Daoy (cell line): ENCODE data around the gene STK11. TPM values are rescaled to one million over a fixed set of nuclear protein-coding genes. Genes with fewer than 3 reads are reported as not detected.
A peak's percentile ranks its signal among the peaks of the same experiment; 100 is the strongest.
"Not testable (repeated sequence)": the region's sequence is repeated elsewhere in the genome, so short reads cannot be mapped to it uniquely, and the experiment has no call there.

Experiments used
- DNase-seq: peaks from one replicate; pipeline ENCODE4 v3.0.0-alpha.2; 2015; ENCODE audit warnings: low read depth
- total RNA-seq: library from RNA; depleted of rRNA; stranded (reverse); fragments of >200 nt; shearing (Covaris generic); gene quantifications from 2 replicates; pipeline ENCODE4 v1.2.3, GENCODE V29; 2014

STK11 gene
- total RNA-seq, 1 experiment from 2014 or later, result 83.5 TPM

GRCh38 chr19:1169411-1169791 is 36.2 kb upstream of the STK11 start:
- no peak for DNase-seq

GRCh38 chr19:1169921-1170885 is 35.4 kb upstream of the STK11 start:
- peak; percentile 90 for DNase-seq

DNA sequence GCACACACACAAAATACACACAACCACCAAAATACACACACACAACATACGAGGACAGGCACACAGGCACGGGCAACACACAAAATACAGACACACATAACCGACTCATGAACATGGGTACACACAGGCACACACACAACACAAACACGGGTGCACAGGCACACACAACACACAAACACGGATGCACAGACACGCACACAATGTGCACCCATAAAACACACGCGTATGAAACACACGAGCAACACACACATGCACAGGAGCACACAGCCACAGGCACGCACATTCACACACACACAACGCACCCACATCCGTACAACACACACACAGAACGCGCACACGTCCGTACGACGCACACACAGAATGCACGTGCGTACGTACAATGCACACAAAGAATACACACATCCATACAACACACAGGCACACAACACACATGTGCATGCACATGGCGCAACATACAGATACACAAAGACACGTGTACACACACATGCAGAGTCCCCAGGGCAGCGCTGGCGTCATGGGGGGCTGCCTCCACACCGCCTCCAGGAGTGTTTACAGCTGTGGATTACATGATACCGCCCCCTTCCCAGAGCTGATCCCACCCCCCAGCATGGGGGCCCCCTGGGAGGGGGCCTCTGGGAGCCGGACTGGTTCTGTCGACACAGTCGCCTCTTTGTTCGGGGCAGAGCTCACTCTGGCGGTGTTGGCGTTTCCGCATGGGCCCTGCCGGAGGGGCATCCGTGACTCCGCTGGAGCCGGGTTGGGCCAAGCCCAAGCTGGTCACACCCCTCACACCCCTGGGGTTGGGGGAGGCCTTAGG is 34.4 kb upstream of the STK11 start:
- no peak for DNase-seq

GRCh38 chr19:1171755-1172352 is 33.7 kb upstream of the STK11 start:
- no peak for DNase-seq

- DNase-seq, result peak; percentile 76
Measured at GRCh38 chr19:1172353-1173158, 33.0 kb upstream of the STK11 start.

DNA sequence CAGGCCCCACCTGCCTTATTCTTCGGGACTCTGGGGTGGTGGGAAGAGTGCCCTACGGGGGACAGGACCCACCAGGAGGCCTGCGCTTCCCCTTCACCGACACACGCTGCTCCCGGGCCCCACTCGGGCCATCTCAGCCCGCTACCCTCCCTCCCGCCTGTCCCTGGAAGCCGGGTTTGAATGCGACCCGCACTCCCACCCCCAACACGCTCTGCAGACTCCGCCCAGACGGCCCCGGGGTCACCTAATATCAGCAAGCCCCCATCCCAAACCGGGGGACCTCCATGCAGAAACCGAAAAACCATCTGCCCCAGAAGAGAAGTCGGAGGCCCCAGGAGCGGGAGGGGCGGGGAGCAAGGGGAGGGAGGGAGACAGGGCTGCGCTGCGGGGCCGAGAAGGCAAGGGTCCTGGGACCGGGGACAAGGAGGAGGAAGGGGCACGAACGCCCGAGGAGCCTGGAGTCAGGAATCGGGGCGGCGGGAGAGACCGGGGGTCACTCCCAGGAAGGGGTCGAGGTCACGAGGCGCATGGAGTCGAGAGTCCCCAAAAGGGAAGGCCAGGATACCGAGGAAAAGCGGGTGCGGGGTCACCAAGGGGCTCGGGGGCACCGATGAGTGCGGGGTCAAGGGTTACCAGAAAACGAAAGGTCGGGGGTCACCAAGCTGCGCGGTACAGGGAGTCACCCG is 32.3 kb upstream of the STK11 start:
- DNase-seq, result no peak

DNA sequence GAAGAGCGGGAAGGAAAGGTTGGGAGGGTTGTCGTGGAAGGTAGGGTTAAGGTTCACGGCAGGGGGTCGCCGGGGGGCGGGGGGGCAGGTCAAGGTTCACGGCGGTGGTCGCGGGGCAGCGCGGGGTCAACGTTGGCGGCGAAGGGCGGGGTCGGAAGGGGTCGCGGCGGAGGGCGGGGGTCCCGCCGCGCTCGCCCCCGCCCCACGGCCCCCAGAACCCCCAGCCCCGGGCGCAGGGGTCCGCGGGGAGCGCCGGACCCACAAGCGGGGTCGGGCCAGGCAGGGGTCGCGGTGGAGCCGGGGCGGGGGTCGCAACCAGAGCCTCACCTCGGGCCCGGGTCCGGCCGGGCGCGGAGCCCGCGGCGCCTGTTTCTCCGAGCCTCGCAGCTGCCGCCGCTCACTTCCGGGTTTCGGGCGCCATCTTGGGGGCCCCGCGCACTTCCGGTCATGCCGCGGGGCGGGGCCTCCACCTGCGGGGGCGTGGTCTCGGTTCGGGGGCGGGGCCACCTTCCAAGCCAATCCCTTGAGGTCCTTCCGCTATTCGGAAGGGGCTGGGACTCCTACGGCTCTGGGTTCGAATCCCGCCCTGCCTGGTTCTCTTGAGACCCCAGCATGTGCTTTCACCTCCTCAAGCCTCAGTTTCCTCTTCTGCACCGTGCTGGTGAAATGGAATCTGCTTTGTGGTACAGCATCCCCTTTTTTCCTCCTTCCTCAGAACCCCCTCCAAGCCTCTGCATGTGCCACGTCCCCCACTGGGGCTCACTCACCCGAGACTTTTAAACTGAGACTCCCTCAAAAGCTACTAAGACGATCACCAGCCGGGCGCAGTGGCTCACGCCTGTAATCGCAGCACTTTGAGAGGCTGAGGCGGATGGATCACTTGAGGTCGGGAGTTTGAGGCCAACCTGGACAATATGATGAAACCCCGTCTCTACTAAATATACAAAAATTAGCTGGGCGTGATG is 31.5 kb upstream of the STK11 start, which contains the start of gene SBNO2:
Gene SBNO2 (minus strand): TSS at position 424 of the 965 bp plus-strand sequence. CDS start 19,992 bp downstream, outside the sequence.
- DNase-seq, result peak; percentile 92

DNA sequence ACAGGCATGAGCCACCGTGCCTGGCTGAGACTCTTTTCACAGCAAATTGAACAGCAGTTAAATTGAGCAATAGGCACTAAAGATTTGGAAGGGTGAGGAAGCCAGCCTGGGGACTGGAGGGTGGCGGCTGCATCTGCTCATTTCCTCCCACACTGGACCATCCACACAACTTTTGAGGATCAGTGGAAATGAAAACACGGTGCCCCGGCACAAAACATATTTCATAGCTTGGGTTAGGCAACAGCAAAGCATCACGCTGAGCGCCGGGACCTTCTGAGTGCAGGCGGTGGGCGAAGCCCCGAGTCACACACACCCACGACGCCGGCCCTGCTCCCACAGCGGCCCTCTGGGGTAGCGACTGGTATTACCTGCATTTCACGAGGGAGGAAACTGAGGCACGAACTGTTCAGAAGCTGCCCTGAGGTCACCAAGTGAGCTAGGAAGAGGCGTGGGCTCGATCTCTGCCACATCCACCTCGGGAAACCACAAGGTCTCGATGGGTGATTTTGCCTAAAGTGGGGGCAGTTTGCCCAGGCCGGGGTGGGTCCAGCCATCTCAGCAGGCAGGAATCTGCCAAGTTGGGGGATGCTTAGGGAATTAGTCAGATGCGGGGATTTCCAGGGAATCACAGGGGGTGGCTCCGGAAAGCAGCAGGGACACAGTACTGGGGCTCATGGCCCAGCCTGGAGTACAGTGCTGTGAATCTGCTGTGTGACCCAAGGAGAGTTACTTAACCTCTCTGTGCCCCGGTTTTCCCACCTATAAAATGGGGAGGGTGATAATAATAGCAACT is 28.1 kb upstream of the STK11 start:
- DNase-seq, result peak; percentile 98

GRCh38 chr19:1181606-1182005 is 24.0 kb upstream of the STK11 start:
- no peak for DNase-seq

- no peak for DNase-seq
Measured at GRCh38 chr19:1182068-1182467, 23.5 kb upstream of the STK11 start.

DNA sequence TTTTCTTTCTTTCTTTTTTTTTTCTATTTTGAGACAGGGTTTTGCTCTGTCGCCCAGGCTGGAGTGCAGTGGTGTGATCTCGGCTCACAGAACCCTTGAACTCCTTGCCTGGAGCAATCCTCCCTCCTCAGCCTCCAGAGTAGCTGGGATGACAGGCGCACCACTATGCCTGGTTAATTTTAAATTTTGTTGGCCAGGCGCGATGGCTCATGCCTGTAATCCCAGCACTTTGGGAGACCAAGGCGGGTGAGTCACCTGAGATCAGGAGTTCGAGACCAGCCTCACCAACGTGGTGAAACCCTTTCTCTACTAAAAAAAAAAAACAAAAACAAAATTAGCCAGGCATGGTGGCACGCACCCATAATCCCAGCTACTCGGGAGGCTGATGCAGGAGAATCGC is 22.9 kb upstream of the STK11 start:
- DNase-seq, result no peak

GRCh38 chr19:1183543-1184172 is 21.9 kb upstream of the STK11 start:
- DNase-seq, result peak; percentile 88

DNA sequence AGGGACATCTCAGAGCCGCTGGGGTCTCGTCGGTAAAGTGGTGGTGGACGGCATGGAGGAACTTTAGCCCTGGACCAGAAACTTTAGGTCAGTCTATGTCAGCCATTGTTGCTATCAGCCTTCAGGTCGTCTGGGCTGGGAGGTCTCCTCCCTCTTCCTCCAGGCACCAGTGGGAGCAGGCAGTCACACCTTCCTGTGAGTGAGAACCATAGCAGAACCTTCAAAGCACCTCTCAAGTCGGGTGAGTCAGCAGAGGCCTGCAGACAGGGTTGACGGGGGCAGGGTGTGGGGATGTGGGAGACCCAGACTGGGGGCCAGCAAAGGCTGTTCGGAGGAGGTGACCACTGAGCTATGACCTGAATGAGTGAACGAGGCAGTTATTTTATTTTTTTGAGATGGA is 16.2 kb upstream of the STK11 start:
- peak; percentile 80 for DNase-seq

DNA sequence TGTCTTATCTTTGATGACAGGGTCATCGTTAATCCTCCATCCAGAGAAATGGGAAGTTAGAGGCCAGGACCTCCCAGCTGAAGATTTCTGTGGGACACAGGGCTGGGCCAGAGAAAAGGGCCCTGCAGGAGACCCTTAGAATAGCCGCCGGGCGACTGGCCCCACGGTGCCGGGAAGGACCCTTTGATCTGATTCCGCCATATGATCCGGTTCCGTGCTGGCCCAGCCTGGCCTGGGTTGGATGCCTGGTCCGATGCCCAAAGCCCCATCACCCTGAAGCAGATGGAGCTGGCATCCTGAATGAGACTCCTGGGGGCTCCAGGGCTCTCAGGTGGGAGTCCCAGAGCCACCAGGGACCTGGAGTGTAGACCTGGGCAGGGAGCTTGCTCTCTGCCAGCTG is 6.0 kb upstream of the STK11 start:
- no peak for DNase-seq

GRCh38 chr19:1200614-1201013 is 5.0 kb upstream of the STK11 start:
- not testable (repeated sequence) for DNase-seq

DNA sequence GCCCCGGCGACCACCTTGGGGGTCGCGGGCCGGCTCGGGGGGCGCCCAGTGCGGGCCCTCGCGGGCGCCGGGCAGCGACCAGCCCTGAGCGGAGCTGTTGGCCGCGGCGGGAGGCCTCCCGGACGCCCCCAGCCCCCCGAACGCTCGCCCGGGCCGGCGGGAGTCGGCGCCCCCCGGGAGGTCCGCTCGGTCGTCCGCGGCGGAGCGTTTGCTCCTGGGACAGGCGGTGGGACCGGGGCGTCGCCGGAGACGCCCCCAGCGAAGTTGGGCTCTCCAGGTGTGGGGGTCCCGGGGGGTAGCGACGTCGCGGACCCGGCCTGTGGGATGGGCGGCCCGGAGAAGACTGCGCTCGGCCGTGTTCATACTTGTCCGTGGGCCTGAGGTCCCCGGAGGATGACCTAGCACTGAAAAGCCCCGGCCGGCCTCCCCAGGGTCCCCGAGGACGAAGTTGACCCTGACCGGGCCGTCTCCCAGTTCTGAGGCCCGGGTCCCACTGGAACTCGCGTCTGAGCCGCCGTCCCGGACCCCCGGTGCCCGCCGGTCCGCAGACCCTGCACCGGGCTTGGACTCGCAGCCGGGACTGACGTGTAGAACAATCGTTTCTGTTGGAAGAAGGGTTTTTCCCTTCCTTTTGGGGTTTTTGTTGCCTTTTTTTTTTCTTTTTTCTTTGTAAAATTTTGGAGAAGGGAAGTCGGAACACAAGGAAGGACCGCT is 729 bp downstream of the STK11 start:
- DNase-seq, result peak; percentile 16

DNA sequence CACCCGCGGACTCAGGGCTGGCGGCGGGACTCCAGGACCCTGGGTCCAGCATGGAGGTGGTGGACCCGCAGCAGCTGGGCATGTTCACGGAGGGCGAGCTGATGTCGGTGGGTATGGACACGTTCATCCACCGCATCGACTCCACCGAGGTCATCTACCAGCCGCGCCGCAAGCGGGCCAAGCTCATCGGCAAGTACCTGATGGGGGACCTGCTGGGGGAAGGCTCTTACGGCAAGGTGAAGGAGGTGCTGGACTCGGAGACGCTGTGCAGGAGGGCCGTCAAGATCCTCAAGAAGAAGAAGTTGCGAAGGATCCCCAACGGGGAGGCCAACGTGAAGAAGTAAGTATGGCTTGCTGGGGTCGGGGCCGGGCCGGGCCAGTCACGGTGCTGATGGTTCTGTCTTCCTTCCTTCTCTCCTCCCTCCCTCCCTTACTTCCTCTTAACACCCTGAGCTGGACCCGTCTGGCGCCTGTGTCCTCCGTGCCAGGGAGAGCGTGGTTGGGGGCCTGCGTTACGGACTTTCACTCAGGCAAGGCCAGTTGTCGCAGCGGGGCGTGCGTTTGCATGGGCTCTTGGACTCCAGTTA is 1.4 kb downstream of the STK11 start:
- DNase-seq, result no peak
